NCI-H748 (cell line): Measurements from ENCODE around the gene MCM10.
"Not testable (repeated sequence)": the region's sequence is repeated elsewhere in the genome, so short reads cannot be mapped to it uniquely, and the experiment has no call there.

Experiments
- DNase-seq: peaks from one replicate; lab custom pipeline; 2025; ENCODE audit not compliant: unreplicated experiment; lab: John Stamatoyannopoulos, UW

The MCM10 gene

GRCh38 chr10:13219685-13220670 lies 58.6 kb downstream of the MCM10 start:
- DNase-seq = peak; percentile 16

GRCh38 chr10:13221572-13221971 lies 60.2 kb downstream of the MCM10 start:
- DNase-seq = no peak

- no peak for DNase-seq
Observed at GRCh38 chr10:13222151-13222550, 60.8 kb downstream of the MCM10 start.

- DNase-seq = no peak
Observed at GRCh38 chr10:13222566-13222965, 61.2 kb downstream of the MCM10 start.

- DNase-seq = no peak
Observed at GRCh38 chr10:13223241-13223640, 61.9 kb downstream of the MCM10 start.

- no peak for DNase-seq
Observed at GRCh38 chr10:13224210-13224995, 63.0 kb downstream of the MCM10 start.

GRCh38 chr10:13225601-13226000 lies 64.2 kb downstream of the MCM10 start:
- no peak for DNase-seq

- DNase-seq = no peak
Observed at GRCh38 chr10:13227031-13227430, 65.7 kb downstream of the MCM10 start.

GRCh38 chr10:13231190-13231589 lies 69.8 kb downstream of the MCM10 start:
- DNase-seq = no peak

- DNase-seq = no peak
Observed at GRCh38 chr10:13231808-13232207, 70.5 kb downstream of the MCM10 start.

- DNase-seq = no peak
Observed at GRCh38 chr10:13233358-13233757, 72.0 kb downstream of the MCM10 start.

- no peak for DNase-seq
Observed at GRCh38 chr10:13234172-13234571, 72.8 kb downstream of the MCM10 start, which contains the start of gene UCMA. UCMA (minus strand) TSS chr10:13234374; CDS start chr10:13234258, 116 bp downstream.

- DNase-seq = not testable (repeated sequence)
Observed at GRCh38 chr10:13234736-13235135, 73.4 kb downstream of the MCM10 start.

GRCh38 chr10:13236638-13237037 lies 75.3 kb downstream of the MCM10 start:
- no peak for DNase-seq

GRCh38 chr10:13238271-13239077 lies 77.1 kb downstream of the MCM10 start:
- no peak for DNase-seq

- DNase-seq = no peak
Observed at GRCh38 chr10:13239923-13240322, 78.6 kb downstream of the MCM10 start.

- DNase-seq = no peak
Observed at GRCh38 chr10:13241613-13242012, 80.3 kb downstream of the MCM10 start.

- DNase-seq = not testable (repeated sequence)
Observed at GRCh38 chr10:13242260-13242659, 80.9 kb downstream of the MCM10 start.

GRCh38 chr10:13247246-13247645 lies 85.9 kb downstream of the MCM10 start:
- DNase-seq = no peak

- DNase-seq = no peak
Observed at GRCh38 chr10:13247784-13248183, 86.4 kb downstream of the MCM10 start.

- DNase-seq = no peak
Observed at GRCh38 chr10:13253726-13254125, 92.4 kb downstream of the MCM10 start.
